SKM-1 (cell line): ENCODE data around the gene TPMT.

Experiments
- DNase-seq: peaks from one replicate; lab custom pipeline; 2025; ENCODE audit not compliant: unreplicated experiment; lab: John Stamatoyannopoulos, UW

TPMT gene

DNA sequence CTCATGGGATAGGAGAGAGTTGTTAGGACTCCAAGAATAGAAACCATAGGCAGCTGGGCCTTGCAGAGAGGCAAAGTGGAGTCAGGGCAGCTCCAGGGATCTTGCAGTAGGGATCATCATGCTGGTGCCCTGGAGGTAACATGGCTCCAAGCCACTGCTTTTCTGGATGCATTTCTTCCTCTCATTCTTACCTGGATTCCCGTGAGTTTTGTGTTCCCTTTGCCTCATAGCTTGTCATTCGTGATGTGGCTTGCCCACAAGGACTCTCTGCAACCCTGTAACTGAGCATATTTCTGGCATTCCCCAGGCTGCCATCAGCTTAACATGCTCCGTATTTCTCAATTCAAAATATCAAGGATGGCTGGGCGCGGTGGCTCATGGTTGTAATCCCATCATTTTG lies 37.7 kb downstream of the TPMT start:
- DNase-seq: no peak

- no peak for DNase-seq
Measured at GRCh38 chr6:18115356-18115755, 39.5 kb downstream of the TPMT start.

DNA sequence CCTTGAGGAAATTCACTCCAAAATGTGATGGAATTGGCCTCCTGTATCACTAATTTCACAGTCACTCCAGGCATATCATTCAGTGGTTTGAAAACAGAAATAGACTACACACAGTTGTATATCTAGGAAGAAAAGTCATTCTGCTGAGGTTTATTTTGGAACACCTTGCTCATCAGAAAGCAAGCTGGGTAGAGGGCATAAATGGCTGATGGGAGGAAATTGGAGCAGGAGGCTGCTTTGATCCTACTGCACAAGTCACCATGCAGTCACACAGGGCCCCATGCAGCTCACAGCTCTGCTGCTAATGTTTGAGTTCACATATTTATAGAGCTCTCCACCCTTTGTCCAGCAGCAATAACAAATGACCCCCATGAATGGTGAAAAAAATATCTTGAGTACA lies 44.7 kb downstream of the TPMT start:
- DNase-seq: no peak

GRCh38 chr6:18107061-18107460 lies 47.8 kb downstream of the TPMT start:
- DNase-seq: no peak

DNA sequence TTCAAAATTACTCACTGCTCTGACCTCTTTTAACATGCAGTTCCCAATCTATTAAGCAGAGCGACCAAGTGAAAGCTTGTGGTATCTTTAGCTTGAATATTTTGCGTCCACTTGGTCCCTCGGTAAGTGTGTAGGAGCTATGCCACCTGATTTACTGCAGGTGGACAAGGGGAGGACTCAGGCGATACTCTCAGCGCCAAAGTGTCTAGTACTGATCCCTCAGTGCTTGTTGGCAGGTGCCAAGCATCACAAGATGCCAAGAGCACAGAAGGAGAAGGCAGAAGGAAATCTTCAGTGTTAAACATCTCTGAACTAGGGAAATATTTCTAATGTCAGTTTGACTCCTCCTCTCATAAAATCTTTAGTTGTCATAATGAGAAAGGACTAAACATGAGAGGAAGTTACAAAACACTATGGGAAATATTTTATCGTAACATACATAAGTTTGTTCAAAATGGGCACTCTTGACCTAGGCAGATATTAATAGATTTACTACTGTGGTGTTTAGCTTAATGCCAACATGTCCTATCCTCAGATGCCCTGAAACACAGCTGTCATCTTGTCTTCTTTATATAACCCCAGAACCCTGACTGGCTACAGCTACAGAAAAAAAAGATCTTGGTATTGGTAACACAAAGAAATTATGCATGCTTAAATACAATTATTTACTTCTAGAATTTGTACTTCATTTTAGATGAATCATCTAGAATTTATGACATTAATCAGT lies 51.9 kb downstream of the TPMT start:
- DNase-seq: no peak

GRCh38 chr6:18101873-18102272 lies 53.0 kb downstream of the TPMT start:
- no peak for DNase-seq

- no peak for DNase-seq
Measured at GRCh38 chr6:18101271-18101670, 53.6 kb downstream of the TPMT start.

DNA sequence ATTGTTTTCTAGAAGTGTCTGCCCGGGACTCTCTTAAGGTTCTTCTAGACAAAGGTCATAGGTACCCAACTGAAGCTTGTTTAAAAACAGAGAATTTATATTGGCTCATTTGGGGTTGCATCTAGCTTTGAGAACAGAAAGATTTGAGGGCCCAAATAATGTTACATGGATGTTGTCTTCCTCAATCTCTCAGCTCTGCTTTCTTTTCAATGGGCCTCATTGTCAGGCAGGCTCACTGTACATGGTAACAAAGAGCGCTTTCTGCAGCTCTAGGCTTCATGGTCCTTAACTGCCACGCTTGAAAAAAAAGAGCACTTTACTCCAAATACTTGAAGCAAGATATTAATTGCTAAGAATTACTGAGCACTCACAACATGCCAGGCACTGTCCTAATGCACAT lies 54.6 kb downstream of the TPMT start:
- no peak for DNase-seq

- no peak for DNase-seq
Measured at GRCh38 chr6:18099511-18099910, 55.4 kb downstream of the TPMT start.

DNA sequence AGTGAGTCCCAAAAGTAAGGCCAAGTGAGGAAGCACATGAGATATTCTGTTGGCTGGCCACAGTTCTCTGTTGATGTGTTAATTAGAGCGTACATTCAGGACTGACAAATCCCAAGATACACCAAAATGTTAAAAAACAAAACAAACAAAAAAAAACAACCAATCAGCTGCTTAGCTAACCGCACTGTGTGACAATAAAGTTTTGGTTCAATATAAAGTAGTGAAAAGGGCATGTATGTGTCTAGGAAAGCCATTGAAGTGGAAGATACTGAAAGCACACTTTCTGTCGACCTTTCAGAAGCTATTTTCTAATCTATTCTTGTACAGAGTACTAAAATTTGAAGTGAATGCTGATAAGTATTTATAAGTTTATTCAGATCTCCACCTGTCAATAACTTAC lies 58.5 kb downstream of the TPMT start:
- no peak for DNase-seq

DNA sequence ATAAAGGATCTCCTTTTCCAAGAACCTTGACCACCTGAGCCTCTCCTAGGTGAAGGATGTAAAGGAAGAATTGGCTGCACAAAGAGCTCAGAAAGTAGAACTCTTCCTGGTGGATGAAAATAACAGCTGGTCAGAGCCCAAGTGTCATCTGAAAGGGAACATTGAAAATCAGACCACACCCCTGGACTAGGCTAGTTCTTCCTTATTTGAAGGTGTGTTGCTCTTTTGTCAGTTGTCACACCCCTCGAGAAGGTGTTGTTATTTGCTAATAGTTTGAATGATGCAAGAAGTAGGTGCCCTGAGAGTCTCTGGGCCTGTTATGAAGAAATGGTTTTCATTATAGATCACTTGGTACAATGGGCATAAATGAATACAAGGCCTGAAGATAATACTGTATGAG lies 63.5 kb downstream of the TPMT start:
- DNase-seq: no peak

DNA sequence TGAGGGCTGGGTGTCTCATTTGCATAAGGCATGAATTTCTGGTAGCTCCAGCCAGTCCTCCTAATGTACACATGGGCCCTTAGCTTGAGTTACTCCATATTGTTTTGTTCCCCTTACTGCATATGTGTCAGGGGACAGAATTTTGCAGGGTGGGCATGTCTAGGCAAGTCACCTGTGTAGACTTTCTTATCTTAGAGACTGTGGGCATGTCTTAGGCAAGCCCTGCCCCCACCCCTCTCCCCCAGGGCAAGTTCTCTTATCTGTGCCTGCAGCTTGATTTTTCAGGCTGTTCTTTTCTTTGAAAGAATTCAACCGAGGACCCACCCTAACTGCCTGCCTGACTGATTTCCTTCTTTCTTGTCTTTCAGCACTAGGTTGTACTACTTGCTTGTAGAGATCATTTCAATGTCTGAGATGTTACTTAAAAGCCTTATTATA lies 64.5 kb downstream of the TPMT start:
- no peak for DNase-seq

DNA sequence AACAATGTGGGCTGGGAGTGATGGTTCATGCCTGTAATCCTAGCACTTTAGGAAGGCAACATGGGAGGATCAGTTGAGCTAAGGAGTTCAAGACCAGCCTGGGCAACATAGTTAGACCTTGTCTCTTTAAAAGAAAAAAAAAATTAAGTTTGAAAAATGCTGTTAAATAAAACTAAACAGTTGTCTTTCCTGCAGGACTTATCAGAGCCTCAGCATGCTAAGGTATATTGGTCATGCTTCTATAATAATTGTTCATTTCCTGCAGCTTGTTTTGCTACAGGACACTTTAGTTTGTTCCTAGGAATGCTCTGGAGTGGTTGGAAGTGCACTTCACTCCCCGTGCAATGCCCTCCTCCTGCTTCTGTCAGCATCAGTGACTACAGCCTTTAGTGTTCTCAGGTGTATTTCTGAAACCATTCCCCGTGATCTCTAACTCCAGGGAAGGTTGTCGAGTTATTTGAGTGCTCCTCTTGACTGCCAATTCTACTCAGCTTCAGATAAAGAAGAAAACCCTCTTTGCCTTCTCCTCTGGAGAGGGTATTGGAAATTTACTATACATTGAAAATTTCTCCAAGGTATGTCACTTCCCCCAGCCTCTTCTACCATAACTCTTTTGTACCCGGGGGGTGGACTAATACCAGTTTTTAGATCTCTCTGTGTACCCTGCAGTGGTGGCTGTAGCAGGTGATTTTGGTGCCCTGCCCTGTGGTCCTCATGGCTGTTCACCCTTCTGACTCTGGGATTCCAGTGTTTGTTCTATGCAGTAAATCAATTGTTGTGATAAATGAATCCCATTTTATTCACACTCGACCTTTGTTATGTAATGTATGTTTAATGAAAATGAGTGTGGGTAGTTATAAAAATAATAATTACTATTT lies 66.2 kb downstream of the TPMT start:
- DNase-seq: no peak

GRCh38 chr6:18087396-18088165 lies 67.3 kb downstream of the TPMT start:
- no peak for DNase-seq

- no peak for DNase-seq
Measured at GRCh38 chr6:18081025-18081668, 73.7 kb downstream of the TPMT start.

- no peak for DNase-seq
Measured at GRCh38 chr6:18080544-18080943, 74.3 kb downstream of the TPMT start.

DNA sequence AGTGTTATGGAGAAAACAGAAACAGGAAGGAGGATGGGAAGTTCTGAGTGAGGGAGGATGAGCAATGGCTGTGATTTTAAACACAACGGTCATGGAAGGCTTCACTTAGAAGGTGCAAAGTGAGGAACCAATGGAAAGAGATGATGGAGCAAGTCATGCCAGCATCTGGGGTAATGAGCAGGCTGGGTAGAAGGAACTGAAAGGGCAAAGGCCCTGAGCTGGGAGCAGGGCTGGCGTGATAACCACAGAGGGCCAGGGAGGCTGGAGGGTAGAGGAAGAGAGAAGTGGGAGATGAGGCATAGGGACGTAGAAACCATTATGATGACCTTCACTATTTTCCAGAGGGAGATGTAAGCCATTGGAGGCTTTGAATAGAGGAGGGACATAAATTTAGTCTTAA lies 76.0 kb downstream of the TPMT start:
- DNase-seq: no peak
